NCI-H1105 (cell line): ENCODE results near the gene LMCD1.
"Not testable (repeated sequence)": the region's sequence is repeated elsewhere in the genome, so short reads cannot be mapped to it uniquely, and the experiment has no call there.

Experiments
- DNase-seq: peaks from one replicate; lab custom pipeline; 2025; lab: John Stamatoyannopoulos, UW

The LMCD1 gene

GRCh38 chr3:8560366-8561007 lies 58.9 kb downstream of the LMCD1 start:
- DNase-seq: no peak

DNA sequence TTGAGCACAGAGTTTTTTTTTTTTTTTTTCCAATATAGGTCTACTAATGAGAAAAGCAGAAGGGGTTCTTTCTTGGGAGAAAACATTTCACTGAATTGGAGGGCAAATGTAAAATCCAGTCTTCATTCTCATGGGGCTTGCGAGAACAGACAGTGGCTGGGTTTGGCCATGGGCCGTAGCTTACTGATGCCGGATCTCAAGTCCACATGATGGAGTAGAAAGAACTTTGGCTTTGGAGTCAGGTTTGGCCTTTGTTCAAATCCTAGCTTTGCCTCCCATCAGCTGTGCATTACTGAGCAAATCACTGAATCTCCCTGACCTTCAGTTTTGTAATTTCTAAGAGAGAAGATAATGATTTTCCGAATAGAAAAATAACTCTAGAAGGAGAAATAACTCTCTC lies 59.7 kb downstream of the LMCD1 start:
- DNase-seq: no peak

DNA sequence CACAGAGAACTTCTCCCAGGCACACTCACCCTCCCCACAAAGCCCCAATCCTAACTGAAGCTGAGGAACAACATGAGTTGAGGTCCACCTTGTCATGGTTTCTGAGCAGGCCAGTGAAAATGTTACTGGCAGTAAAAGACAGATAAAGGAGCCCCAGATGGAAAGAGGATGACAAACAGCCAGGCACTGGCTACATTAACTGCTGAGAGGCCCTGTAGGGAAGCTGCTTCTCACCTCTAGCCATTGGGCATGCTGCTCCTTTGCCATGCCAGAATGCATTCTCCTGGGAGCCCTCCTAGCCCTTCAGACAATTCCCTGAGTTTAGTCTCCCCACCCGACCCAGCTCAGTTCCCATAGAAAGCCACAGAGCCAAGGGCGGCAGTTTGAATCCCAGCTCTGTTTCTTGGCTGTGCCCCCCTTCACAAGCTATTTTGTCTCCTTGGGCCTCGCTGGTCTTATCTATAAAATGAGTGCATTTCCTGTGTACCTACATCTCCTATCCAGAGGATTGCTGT lies 60.5 kb downstream of the LMCD1 start:
- no peak for DNase-seq

- no peak for DNase-seq
These were observed 61.5 kb downstream of the LMCD1 start for GRCh38 chr3:8563146-8563545.

- no peak for DNase-seq
These were observed 62.0 kb downstream of the LMCD1 start for GRCh38 chr3:8563597-8563996.

- no peak for DNase-seq
These were observed 63.8 kb downstream of the LMCD1 start for GRCh38 chr3:8565376-8565775.

DNA sequence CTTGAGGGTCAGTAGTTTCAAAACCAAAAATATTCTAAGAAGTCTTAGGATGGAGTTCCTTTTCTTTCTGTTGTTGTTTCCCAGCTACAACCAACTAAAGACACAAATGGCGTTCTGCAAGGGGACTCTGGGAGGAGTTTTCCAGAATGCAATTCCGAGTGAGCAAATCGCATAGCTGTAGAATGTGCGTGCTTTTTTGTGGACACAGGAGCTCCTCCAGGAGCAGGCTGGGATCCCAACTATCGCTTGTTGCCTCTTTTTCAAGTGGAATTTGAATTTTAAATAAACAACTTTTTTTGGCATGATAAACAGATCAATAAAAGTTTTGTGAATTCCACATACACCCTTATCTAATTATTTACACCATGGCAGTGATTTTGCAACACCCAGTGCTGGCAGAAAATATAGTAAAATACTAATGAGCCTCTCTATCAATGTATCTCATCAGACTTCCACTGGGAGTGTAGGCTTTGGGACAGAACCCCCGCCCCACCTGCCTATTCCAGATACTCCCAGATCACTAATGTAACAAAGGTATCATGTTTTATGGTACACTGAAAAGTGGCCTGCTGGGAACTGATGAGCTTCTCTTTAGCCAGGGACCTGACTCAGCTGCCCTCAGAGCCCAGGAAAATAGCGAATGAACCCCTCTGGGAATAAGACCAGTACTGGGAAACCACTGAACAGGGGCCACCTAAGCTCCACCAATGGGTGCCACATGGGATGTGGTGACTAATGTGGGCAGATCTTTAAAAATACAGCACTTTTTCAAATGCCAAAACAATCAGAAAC lies 66.4 kb downstream of the LMCD1 start:
- no peak for DNase-seq

GRCh38 chr3:8571256-8571655 lies 69.6 kb downstream of the LMCD1 start:
- DNase-seq: no peak

- no peak for DNase-seq
These were observed 71.8 kb downstream of the LMCD1 start for GRCh38 chr3:8573342-8573926.

- DNase-seq: no peak
These were observed 72.5 kb downstream of the LMCD1 start for GRCh38 chr3:8574040-8574669.

GRCh38 chr3:8574670-8575322 lies 73.2 kb downstream of the LMCD1 start:
- DNase-seq: no peak

GRCh38 chr3:8575364-8576104 lies 73.9 kb downstream of the LMCD1 start:
- DNase-seq: no peak

GRCh38 chr3:8576436-8576835 lies 74.8 kb downstream of the LMCD1 start:
- no peak for DNase-seq

DNA sequence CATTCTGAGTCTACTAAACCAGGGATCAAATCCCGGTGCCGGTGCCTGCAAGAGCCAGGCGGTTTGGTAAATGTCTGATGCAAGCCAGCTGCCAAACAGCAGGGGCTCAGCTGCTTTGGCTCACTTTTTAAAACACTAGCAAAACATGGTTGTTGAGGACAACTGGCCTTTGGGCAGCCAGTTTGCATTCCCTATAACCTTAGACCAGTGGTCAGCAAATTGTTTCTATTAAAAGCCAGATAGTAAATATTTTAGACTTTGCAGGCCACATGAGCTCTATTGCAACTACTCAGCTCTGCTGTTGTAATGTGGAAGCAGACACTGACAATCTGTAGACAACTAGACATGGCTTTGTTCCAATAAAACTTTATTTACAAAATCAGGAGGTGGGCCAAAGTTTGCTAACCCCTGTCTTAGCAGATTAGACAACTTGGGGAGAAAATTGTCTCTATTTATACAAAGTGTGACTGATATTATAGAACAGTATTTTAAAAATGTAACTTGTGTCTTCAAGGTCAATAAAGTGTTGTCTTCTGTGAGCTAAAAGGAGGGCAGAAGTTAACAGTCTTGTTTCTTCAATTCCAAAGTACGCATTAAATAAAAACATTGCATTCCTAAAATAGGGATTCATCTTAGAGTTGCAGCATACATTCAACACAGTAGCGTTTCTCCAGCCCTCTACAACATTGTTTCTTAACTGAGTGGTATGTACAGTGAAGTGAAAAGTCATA lies 75.4 kb downstream of the LMCD1 start:
- DNase-seq: no peak

DNA sequence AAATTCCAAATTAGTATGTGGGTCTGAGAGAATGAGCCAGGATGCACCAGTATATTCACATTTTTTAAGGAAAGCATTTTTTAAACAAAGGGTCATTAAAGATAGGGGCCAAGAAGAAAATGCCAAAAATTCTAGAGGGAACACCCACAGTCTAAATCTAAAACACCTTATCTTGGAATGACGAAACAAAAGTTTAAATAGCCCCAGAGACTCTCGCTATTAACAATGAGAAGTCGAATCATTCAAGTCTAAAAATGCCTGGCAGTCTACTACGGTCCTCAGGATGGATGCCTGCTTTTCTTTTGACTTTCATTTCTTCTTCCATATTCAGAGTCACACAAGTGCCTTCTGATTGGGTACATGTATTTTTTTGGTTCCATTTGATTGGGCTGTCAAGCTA lies 76.7 kb downstream of the LMCD1 start:
- DNase-seq: no peak

DNA sequence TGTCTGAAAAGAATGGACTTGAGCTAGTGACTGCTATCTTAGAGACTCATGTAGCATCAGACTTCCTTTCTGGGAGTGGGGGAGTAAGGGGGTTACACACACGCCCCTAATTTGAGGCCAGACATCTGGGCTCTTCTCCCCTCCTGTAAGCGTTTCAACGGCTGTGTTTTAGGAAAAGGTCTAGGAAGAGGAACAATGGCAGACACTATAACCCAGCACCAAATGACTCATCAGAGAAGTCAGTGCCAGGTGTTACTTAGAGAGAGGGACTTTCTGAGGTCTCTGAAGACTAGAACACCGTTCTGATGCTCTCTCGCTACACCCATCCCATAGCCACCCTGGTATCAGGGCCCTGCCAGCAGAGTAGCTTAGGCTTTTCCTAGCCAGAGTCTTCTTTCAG lies 77.5 kb downstream of the LMCD1 start:
- DNase-seq: no peak

DNA sequence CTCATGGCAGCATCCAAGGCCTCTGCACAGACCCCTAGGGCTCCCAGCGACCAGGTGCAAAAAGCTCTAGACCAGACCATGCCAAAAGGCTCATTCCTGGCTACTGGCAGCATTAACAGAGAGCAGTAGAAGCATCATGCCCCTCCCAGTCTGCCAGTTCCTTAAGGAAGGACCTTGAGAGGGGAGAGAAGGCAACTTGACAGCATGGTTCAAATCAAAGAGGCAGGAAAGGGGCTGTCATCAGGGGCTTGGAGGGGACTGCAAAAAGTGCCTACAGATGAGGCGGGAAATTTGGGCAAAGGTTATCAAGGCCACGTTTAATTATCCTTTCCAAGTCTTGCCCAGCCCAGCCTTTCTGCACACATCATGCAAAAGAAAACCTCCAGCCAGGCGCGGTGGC lies 78.3 kb downstream of the LMCD1 start:
- DNase-seq: no peak

DNA sequence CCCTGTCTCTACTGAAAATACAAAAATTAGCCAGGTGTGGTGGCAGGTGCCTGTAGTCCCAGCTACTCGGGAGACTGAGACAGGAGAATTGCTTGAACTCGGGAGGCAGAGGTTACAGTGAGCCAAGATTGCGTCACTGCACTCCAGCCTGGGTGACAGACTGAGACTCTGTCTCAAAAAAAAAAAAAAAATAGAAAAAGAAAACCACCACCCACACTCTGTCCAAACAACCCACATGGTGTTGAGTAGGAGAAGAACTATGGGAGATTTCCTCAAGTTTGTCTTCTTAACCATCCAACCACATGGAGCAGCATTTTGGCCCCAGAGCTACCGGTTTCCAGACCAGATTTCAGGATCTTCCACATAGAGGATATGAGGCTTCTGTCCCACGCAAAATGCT lies 78.8 kb downstream of the LMCD1 start:
- not testable (repeated sequence) for DNase-seq

DNA sequence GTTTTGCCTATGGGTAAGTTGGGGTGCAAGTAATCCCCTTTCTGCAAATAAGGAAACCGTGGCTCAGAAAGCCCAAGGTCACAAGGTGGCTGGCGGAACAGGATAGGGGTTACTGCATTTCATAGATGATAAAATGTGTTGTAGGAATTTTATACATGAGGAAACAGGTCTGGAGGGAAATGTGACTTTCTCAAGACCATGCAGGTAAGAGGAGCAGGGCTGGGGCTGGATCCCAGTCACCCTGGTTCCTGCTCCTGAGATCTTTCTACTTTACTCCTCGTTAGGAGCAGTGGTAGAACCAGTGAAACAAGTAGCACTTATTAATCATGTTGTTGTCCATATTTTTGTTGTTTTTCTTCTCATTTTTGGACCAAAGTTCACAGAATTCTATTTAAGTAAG lies 79.8 kb downstream of the LMCD1 start:
- DNase-seq: no peak

DNA sequence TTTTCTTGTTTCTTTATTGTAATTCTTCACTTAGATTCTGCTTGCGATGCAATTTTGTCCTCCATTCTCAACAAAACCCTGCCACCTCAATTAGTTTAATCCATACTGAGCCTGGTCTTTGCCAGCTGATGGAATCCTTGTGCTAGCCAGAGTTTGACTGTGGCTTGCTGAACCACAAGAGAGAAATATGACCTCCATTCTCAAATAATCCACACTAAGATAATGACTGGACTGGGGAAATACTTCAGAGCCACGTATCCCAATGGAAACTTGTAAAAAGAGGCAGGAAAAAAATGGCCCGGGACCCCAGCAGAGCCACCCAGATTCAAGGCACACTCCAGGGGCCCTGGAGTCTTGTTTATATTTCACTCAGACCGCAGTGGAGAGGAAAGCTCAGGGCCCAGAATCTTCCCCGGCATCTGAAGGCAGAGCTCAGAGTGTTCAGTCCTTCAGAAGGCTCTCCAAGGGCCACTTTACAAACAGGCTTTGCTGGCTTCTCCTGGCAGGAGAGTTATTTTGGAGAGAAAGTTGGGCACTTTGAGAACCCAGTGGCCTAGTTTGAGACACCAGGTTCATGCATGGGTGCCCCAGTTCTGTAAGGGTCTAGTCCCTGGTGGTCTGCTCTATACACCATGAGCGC lies 80.3 kb downstream of the LMCD1 start:
- DNase-seq: no peak
